HS-27A (cell line): ENCODE data around the gene NF2.
A peak's percentile ranks its signal among the peaks of the same experiment; 100 is the strongest.

ENCODE experiments used
- DNase-seq: peaks from one replicate; pipeline ENCODE4 v3.0.0-alpha.2; 2012; ENCODE audit warnings: low read depth, missing footprints

The NF2 gene

DNA sequence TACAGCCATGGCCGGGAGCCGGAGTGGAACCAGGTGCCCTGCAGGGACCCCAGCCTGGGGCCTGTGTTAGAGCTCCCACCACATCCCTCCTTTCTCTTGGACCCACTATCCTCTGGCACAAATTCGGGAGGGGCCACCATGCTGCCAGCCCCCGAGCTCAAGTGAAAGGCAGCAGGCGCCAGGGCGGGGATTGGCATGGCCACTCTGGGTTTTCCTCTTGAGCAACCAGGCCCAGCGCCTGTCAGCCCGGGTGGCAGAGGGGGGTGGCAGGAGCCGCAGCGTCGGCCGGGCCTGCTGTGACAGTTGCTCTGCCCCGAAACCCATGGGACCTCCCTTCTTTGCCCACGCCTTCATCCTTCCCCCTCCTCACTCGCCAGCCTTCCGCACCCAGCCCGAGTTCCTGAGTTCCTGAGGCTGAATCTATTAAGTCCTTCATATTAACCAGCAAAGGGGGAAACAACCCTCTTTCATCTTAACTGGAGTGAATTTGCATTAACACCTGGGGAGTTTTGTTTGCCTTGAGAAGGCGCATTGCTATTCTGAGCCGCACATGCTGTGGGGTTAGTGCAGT lies 99.6 kb downstream of the NF2 start:
- DNase-seq = no peak

GRCh38 chr22:29703569-29704195 lies 100.2 kb downstream of the NF2 start:
- no peak for DNase-seq

GRCh38 chr22:29704528-29705285 lies 101.3 kb downstream of the NF2 start:
- no peak for DNase-seq

GRCh38 chr22:29705651-29706050 lies 102.2 kb downstream of the NF2 start:
- no peak for DNase-seq

DNA sequence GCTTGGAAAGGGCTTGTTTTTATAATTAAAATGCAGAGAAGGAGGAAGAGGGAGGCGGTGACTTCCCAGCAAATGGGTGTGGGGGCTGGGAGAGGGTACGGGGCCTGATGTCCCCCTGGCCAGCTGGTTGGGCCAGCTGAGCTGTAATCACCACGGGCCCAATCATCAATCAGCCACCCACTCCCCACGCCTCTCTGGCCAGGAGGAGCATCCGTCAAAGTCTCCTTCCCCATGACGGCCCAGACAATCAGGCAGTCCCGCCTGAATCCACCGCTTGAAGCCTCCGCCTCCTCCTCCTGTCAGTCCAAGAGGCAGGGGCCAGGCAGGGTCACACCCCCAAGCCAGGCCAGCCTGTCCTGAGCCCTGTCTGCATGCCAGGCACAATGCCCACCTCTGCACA lies 103.1 kb downstream of the NF2 start:
- no peak for DNase-seq

- no peak for DNase-seq
Observed at GRCh38 chr22:29707010-29707409, 103.6 kb downstream of the NF2 start.

DNA sequence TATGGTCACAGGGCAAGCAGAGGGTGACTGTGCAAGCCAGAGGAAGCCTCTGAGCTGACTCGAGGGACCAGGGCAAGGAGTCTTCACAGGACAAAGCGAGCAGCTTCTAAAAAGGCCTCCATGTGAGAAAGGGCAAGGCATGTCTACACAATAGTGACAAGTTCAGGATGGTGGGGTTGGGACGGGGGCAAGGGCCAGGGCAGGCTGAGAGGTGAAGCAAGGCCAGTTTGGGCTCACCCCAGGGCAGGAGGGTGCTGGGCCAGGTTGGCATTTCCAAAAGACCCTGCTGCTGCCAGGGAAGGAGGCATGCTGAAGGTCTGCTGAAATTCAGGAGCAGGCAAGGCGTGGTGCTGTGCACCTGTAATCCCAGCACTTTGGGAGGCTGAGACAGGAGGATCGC lies 104.0 kb downstream of the NF2 start:
- DNase-seq = no peak

GRCh38 chr22:29710193-29710592 lies 106.8 kb downstream of the NF2 start:
- no peak for DNase-seq

- DNase-seq = no peak
Observed at GRCh38 chr22:29710922-29711593, 107.6 kb downstream of the NF2 start.

DNA sequence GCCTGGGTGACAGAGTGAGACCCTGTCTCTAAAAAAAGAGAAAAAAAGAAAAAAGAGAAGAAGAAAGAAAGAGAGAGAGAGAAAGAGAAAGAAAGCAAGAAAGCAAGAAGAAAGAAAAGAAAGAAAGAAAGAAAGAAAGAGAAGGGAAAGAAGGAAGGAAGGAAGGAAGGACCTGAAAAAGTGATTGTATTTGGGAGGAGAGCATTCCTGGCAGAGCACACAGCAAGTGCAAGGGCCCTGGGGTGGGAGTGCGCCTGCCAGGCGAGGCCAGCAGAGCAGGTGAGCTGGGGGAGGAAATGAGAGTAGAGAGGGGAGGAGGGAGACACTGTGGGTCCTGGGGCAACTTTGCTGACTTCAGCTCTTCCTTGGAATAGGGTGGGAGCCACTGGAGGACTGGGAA lies 108.7 kb downstream of the NF2 start:
- no peak for DNase-seq

DNA sequence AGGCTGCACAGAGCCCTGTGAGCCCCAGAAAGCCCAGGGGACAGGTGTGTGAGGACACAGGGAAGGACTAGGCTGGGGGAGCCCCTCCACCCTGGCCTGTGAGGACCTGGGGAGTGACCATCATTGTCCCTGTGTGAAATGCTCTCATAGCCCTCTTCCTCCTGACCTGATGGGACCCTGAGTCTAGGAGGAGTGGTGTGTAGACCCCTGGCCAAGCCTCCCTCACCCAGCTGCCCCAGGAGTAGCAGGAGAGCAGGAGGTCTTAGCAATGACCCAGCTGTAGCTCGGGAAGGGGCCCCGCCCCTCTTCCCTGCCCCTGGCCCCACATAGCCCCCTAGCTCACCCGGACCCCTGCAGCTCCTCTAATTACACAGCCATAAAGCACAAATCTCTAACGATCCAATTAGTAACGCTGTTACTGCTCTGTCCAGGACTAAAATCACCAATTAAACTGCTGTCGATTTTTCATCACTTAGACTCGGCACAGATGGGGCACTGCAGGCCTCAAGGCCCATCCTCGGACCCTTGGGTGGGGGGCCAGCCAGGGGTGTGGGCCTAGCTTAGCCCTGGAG lies 109.8 kb downstream of the NF2 start:
- no peak for DNase-seq

- DNase-seq = no peak
Observed at GRCh38 chr22:29715240-29715639, 111.8 kb downstream of the NF2 start.

- DNase-seq = no peak
Observed at GRCh38 chr22:29715705-29716104, 112.3 kb downstream of the NF2 start.

DNA sequence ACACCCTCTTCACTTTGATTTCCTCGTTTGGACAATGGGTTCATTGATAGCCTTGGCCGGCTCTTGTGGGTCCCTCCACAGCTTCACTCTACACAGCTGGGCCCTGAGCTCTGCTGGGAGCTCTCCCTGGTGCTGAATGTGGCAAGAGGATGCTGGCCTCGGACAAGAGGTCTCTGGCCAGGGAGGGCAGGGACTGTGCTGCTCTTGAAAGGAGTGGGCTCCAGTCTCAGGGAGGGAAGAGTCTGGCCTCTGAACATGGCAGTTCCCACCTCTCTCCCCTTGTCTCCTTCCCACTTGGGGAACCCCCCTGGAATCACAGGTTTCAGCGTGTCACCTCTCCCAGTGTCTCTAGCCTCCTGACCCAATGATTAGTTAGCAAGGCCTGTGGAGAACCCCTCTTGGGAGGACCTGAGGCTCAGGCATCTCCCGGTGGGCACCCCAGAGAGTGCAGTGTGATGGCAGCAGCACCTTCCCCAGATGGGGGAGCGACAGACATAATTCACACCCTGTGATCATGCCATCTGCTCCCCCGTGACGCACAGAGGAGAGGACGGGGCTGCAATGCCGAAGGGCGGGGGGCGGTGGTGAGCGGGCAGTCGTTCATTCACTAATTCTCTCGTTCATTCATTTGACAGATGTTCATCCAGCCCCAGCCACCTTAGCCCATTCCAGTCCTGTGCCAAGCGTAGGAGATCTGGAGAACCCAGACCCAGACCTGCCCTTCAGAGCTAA lies 113.5 kb downstream of the NF2 start:
- peak; percentile 29 for DNase-seq

DNA sequence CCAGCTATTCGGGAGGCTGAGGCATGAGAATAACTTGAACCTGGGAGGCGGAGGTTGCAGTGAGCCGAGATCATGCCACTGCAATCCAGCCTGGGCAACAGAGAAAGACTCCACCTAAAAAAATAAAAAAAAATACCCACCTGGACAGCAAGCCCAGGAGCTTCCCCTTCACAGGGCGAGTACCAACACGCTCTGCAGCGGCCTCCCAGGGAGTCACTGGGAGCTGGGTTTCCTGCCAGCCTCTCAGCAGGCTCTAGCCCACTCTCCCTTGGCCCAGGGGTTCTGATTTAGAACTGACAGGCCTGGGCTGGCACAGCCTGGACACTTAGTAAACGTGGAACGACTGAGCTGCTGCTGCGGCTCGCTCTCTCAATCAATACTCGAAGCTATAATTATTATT lies 114.4 kb downstream of the NF2 start:
- no peak for DNase-seq

DNA sequence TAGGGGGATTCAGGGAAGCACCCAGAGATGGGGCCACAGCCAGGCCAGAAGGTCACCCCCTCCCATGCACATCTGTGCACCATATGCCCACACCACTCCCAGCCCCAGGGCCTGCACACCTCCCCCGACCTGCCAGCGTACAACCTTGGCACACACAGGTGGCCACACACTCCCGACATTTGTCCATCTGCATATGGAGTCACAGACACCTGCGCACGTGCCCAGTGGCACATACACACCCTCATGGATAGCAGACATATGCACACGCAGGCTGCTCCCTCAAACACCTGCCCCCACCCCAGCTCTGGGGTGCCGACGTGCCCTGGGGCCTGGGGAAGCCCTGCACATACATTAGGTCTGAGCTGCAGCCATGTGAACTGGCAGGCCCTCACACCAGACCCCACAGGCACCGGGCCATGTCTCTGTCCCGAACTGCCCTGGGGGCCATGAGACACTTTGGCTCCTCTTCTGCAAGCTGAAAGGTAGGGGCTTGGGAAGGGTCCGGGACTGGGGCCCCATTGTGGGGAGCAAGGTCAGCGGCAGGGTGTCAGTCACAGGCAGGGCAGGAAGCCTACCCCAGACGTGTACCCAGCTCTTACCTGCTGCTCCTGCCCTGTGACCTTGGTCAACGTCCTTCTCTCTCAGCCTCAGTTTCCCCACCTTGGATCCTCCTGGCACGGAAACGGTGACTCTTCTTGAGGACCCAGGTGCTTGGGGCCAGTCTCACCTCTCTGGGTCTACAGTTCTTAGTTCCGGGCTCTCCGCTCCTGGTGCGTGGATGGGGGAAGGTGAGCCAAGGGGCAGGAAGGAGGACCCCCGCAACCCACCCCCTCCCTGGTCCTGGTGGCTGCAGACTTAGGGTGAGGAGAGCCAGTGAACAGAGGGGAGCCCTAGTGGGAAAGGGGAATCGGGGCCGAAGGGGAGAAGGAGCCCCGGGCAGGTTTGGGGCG lies 115.8 kb downstream of the NF2 start:
- no peak for DNase-seq

GRCh38 chr22:29719899-29720645 lies 116.6 kb downstream of the NF2 start, which contains the start of gene CABP7:
Gene CABP7, plus strand, starts transcription at chr22:29720003. Its CDS starts 422 bp downstream, at chr22:29720425.
- DNase-seq = no peak

- no peak for DNase-seq
Observed at GRCh38 chr22:29720811-29721323, 117.4 kb downstream of the NF2 start.

DNA sequence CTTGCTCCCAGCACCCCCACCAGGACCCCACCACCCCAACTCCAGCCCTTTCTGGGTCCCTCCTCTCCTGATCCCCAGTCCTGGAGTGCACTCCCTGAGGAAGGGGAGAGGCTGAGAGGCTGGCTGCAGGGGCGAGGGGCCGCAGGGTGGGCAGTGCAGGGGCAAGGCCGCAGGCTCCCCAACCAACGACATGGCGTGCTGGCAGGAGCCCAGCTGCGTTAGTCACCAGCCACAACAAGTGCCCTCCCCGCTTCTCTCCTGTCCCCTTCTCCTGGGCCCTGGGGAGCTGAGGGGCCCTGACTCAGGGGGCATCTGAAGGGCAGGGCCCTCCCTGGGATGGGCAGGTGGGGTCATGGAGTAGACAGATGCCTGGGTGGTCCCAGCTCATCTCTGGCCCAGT lies 118.7 kb downstream of the NF2 start:
- no peak for DNase-seq

GRCh38 chr22:29722587-29722986 lies 119.2 kb downstream of the NF2 start:
- no peak for DNase-seq
